Activated CD4-positive, alpha-beta T cell treated with anti-CD3 and anti-CD28 coated beads, Interleukin-2, Interleukin-4, amounts not matched to agents 100 ng/mL and 50 ng/mL, durations not matched to agents 16 hours and 8 hours (primary cell): ENCODE measurements around the gene METTL26.
A peak's percentile ranks its signal among the peaks of the same experiment; 100 is the strongest.

ENCODE experiments used
- DNase-seq: peaks from one replicate; pipeline ENCODE4 v3.0.0-alpha.2; 2020; ENCODE audit warnings: low spot score

Gene METTL26

GRCh38 chr16:658679-659571 lies 22.8 kb upstream of the METTL26 start:
- DNase-seq, result no peak

- DNase-seq, result no peak
Observed at GRCh38 chr16:657487-657886, 21.4 kb upstream of the METTL26 start.

GRCh38 chr16:654034-654433 lies 17.9 kb upstream of the METTL26 start:
- no peak for DNase-seq

GRCh38 chr16:652454-653305 lies 16.6 kb upstream of the METTL26 start:
- no peak for DNase-seq

- no peak for DNase-seq
Observed at GRCh38 chr16:651844-652243, 15.7 kb upstream of the METTL26 start.

- no peak for DNase-seq
Observed at GRCh38 chr16:649631-650030, 13.5 kb upstream of the METTL26 start.

GRCh38 chr16:648781-649589 lies 12.9 kb upstream of the METTL26 start, which contains the start of gene WDR90:
TSS of gene WDR90 (plus strand) at chr16:649365. CDS start at chr16:649417, 52 bp downstream.
- DNase-seq, result peak; percentile 95

GRCh38 chr16:648071-648780 lies 12.1 kb upstream of the METTL26 start:
- peak; percentile 62 for DNase-seq

- DNase-seq, result no peak
Observed at GRCh38 chr16:647173-647902, 11.2 kb upstream of the METTL26 start.

- no peak for DNase-seq
Observed at GRCh38 chr16:646679-647172, 10.6 kb upstream of the METTL26 start.

- no peak for DNase-seq
Observed at GRCh38 chr16:645852-646678, 10.0 kb upstream of the METTL26 start.

- no peak for DNase-seq
Observed at GRCh38 chr16:644556-644955, 8.5 kb upstream of the METTL26 start.

GRCh38 chr16:643050-643368 lies 6.9 kb upstream of the METTL26 start:
- DNase-seq, result no peak

- DNase-seq, result peak; percentile 20
Observed at GRCh38 chr16:642189-643049, 6.3 kb upstream of the METTL26 start.

- peak; percentile 84 for DNase-seq
Observed at GRCh38 chr16:641326-642188, 5.5 kb upstream of the METTL26 start, which contains the start of gene MCRIP2. TSS of gene MCRIP2 (plus strand) at chr16:641828. CDS start at chr16:641992, 164 bp downstream.

GRCh38 chr16:640614-641013 lies 4.5 kb upstream of the METTL26 start:
- DNase-seq, result no peak

- DNase-seq, result no peak
Observed at GRCh38 chr16:638836-639235, 2.7 kb upstream of the METTL26 start.
